Parathyroid adenoma (tissue), 2 donors: ENCODE results near the gene FBXL17.

ENCODE experiments used
- H2AFZ ChIP-seq: fragments of 300-600 bp; sonication (generic); one replicate; pipeline ENCODE4 v1.7.0; 2017; ENCODE audit warnings: antibody characterized with exemption, mild to moderate bottlenecking
- H3K27ac ChIP-seq: fragments of 300-600 bp; sonication (generic); one replicate; pipeline ENCODE4 v1.7.0; 2017
- H3K27me3 ChIP-seq: fragments of 300-600 bp; sonication (generic); one replicate; pipeline ENCODE4 v1.7.0; 2017; ENCODE audit warnings: low read length; ENCODE audit not compliant: control insufficient read depth, insufficient read depth
- H3K36me3 ChIP-seq: fragments of 300-600 bp; sonication (generic); one replicate; pipeline ENCODE4 v1.7.0; 2017; ENCODE audit warnings: low read length; ENCODE audit not compliant: control insufficient read depth, insufficient read depth
- H3K4me1 ChIP-seq: fragments of 300-600 bp; sonication (generic); one replicate; pipeline ENCODE4 v1.7.0; 2017; ENCODE audit warnings: control low read depth
- H3K4me2 ChIP-seq: fragments of 300-600 bp; sonication (generic); one replicate; pipeline ENCODE4 v1.7.0; 2017; ENCODE audit warnings: low read length
- H3K4me3 ChIP-seq: fragments of 300-600 bp; sonication (generic); one replicate; pipeline ENCODE4 v1.7.0; 2017; ENCODE audit warnings: low read depth, low read length
- H3K79me2 ChIP-seq: fragments of 300-600 bp; sonication (generic); one replicate; pipeline ENCODE4 v1.7.0; 2017; ENCODE audit warnings: control low read depth
- H3K9ac ChIP-seq: fragments of 300-600 bp; sonication (generic); one replicate; pipeline ENCODE4 v1.7.0; 2017; ENCODE audit warnings: mild to moderate bottlenecking
- H3K9me3 ChIP-seq: fragments of 300-600 bp; sonication (generic); one replicate; pipeline ENCODE4 v1.7.0; 2017; ENCODE audit warnings: low read length; ENCODE audit not compliant: control insufficient read depth
- TF ChIP-seq, protein P1 (sequence below): fragments of 300-600 bp; sonication (generic); IDR thresholded peaks from one replicate; pipeline ENCODE4 v1.7.0; 2017; ENCODE audit warnings: antibody characterized with exemption, mild to moderate bottlenecking
- donor health status: primary hyperparathyroidism.

The FBXL17 gene

DNA sequence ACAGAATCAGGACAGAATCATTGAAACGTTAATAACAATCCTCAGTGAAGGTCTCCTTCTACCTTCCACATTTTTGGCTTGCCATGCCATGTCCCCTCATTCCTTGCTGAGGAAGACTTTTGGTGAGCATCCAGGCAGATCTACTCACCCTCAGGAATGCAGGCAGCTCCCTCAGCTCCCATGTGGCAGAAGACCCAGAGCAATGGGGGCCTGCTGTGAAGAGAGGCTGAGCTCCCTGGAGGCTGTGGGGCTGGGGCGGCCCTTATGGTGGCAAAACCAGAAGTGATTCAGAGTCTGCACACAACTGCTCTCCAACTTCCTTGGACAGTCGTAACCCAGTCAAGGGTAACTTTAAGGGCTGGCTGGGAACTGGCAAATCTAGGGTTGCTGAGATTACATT, 463.9 kb downstream of the FBXL17 start:
- no peaks in the 10 kb centered on the region for H3K4me1 ChIP-seq
- TF ChIP-seq, protein P1, sequence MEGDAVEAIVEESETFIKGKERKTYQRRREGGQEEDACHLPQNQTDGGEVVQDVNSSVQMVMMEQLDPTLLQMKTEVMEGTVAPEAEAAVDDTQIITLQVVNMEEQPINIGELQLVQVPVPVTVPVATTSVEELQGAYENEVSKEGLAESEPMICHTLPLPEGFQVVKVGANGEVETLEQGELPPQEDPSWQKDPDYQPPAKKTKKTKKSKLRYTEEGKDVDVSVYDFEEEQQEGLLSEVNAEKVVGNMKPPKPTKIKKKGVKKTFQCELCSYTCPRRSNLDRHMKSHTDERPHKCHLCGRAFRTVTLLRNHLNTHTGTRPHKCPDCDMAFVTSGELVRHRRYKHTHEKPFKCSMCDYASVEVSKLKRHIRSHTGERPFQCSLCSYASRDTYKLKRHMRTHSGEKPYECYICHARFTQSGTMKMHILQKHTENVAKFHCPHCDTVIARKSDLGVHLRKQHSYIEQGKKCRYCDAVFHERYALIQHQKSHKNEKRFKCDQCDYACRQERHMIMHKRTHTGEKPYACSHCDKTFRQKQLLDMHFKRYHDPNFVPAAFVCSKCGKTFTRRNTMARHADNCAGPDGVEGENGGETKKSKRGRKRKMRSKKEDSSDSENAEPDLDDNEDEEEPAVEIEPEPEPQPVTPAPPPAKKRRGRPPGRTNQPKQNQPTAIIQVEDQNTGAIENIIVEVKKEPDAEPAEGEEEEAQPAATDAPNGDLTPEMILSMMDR: no peak
- no peaks in the 10 kb centered on the region for H3K27me3 ChIP-seq
- no peak overlapping the region for H3K9ac ChIP-seq
- H3K9me3 ChIP-seq: no peaks in the 10 kb centered on the region
- no peak overlapping the region for H3K4me2 ChIP-seq
- H2AFZ ChIP-seq: no peak overlapping the region
- no peaks in the 10 kb centered on the region for H3K36me3 ChIP-seq
- no peak overlapping the region for H3K4me3 ChIP-seq
- no peaks in the 10 kb centered on the region for H3K79me2 ChIP-seq
- no peak overlapping the region for H3K27ac ChIP-seq

DNA sequence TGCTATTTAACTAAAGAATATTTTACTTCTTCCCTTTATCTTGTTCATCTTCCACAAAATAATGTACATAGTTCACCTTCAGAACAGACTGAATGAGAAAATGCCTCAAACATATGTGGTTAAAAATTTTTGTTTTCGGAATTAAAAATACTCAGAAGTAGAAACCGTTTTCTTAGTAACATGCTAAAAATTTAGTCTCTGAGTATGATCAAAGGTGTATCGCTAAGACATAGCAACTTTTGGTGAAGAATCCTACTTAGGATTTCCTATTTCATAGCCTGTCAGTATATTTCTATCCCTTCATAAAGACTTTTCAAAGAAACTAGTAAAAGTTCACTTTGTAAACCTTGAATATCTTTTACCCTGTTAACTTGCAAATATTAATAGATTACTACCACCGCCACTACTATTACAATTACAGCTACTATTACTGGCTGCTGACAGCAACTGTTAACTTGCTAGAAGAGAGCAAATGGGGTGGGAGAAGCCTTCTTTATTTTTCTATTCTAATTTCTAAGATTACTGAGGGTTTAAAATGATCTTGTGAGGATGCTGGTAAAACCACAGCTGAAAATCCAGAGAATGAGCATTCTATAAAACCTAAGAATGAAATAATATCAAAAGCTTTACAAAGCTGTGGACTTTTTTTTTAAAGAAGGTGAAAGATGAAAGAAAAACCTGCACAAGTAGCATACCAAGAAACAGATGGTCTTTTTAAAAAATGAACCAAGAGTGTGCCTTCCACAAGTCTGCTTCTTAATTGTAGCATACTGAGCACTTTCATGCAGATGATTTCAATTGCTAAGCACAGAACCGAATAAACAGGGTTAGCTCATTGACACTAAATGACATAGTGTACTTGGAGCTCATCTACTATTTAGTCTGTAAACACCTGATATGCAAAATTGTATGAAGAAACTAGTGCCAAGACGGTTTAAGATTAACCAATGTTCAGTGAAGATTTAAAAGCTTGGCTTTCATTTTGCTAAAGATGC, 464.9 kb downstream of the FBXL17 start:
- no peaks in the 10 kb centered on the region for H3K9me3 ChIP-seq
- no peak overlapping the region for H2AFZ ChIP-seq
- H3K36me3 ChIP-seq: no peaks in the 10 kb centered on the region
- no peak overlapping the region for H3K4me3 ChIP-seq
- TF ChIP-seq, protein P1: no peak
- no peaks in the 10 kb centered on the region for H3K79me2 ChIP-seq
- H3K4me2 ChIP-seq: no peak overlapping the region
- no peak overlapping the region for H3K27ac ChIP-seq
- no peak overlapping the region for H3K9ac ChIP-seq
- no peaks in the 10 kb centered on the region for H3K27me3 ChIP-seq
- no peaks in the 10 kb centered on the region for H3K4me1 ChIP-seq

DNA sequence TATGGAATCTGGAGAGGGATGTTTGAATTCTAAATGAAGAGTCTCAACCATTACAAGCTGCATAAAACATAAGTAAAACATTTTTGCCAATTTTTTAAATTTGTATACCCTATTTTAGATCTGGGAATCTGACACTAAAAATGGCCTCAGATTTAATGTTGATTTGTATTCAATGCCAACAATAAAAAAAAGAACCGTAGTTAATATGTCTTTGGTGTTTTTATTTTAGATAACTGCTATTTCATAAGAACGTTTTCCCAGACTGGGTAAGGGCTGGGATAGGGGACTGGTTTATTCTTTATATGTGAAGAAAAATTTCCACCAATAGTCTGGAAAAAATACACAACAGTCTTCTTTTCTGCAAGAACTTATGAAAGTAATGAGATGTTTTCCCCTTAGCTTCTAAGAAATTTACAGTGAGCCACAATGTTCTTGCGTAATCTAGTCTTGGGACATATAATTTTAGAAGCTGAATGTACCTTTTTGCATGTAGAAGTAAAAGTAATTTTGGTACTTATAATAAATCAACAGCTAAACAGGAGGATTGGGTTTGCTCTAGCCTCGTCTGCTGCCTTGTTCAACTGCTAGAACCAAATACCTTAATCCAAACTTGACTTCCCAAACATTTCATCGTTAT, 466.6 kb downstream of the FBXL17 start:
- H2AFZ ChIP-seq: no peak overlapping the region
- H3K36me3 ChIP-seq: no peaks in the 10 kb centered on the region
- H3K4me3 ChIP-seq: no peak overlapping the region
- no peak overlapping the region for H3K9ac ChIP-seq
- H3K27ac ChIP-seq: no peak overlapping the region
- no peak overlapping the region for H3K4me2 ChIP-seq
- no peaks in the 10 kb centered on the region for H3K27me3 ChIP-seq
- no peaks in the 10 kb centered on the region for H3K9me3 ChIP-seq
- H3K4me1 ChIP-seq: no peaks in the 10 kb centered on the region
- TF ChIP-seq, protein P1: no peak
- no peaks in the 10 kb centered on the region for H3K79me2 ChIP-seq

DNA sequence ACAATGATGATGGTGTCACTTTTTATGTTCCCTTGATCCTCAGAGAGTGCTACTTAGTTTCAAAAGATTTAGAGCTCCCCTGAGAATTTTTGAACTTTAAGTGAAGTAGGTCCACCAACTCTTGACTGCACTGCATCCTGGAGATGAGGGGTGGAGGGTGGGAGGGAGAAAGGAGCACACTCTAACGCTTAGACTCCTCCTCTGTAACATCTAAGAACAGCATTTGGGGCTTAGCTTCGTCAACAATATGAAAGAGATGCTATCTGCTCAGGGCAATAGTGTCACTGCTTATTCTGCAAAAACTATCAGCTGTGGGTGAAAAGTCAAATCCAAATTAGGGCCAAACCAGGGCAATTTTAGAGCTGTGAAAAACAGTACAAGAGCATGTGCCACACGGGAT, 468.4 kb downstream of the FBXL17 start:
- H3K79me2 ChIP-seq: no peaks in the 10 kb centered on the region
- H2AFZ ChIP-seq: no peak overlapping the region
- no peak overlapping the region for H3K9ac ChIP-seq
- TF ChIP-seq, protein P1: no peak
- H3K4me2 ChIP-seq: no peak overlapping the region
- no peaks in the 10 kb centered on the region for H3K4me1 ChIP-seq
- no peak overlapping the region for H3K27ac ChIP-seq
- no peaks in the 10 kb centered on the region for H3K36me3 ChIP-seq
- no peaks in the 10 kb centered on the region for H3K27me3 ChIP-seq
- no peaks in the 10 kb centered on the region for H3K9me3 ChIP-seq
- no peak overlapping the region for H3K4me3 ChIP-seq
